ENCODE results near the gene GAD2.

GRCh38 chr10:26215396-26215934, 1.1 kb upstream of the GAD2 start:
- TF ChIP-seq CTCF (IDR thresholded peaks at IDR 0.05): no peak
- no peak for TF ChIP-seq REST (IDR thresholded peaks at IDR 0.05; ENCODE audit: insufficient read depth in 1 of 2, low read depth in 2 of 2, low read length in 1 of 2)
- TF ChIP-seq POLR2AphosphoS5 (IDR thresholded peaks at IDR 0.05; ENCODE audit: low read depth, low read length): no peak
- no peak for TF ChIP-seq SIN3A (IDR thresholded peaks at IDR 0.05; ENCODE audit: borderline replicate concordance, insufficient read depth, low read depth, low read length)
